ENCODE data around the gene LRGUK.

The LRGUK gene

DNA sequence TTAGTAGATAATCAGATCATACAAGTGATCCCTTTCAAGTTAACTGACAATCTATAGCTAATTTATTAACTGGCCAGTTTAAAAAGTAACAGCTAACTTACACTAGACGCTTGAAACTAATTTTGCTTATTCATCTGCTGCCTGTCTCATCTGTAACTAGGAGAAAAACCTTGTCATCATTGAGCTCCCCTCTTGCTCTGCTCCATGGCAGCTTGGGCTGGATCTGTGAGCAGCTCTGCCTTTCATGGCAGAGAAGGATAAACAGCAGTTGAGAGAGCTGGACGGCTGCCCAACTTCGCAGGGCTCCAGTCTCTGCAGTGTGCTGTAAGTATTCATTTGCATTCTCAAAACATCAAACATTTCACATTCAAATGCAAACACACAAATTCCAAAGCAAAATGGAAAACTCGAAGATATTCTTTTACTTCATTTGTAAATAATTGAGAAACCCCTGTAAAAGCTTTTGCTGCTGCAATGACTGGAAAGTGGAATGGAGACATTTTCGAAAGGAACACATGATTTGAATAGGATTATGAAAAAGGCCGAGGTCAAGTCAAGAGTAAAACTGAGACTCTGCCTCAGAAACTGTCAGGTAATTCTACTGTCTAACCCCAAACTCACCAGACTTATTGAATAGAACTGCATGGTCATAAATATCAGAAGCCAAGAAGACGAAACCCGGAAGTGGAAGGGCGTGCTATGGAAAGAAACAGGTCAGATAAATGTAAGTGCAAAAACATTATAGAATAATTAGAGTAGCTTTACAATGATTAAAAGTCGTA is 172.0 kb downstream of the LRGUK start:
- DNase-seq (ENCODE audit: extremely low read depth in 1 of 2, low read depth in 1 of 2), result no peak

GRCh38 chr7:134300988-134301387 is 173.8 kb downstream of the LRGUK start:
- no peak for DNase-seq (ENCODE audit: extremely low read depth in 1 of 2, low read depth in 1 of 2)

DNA sequence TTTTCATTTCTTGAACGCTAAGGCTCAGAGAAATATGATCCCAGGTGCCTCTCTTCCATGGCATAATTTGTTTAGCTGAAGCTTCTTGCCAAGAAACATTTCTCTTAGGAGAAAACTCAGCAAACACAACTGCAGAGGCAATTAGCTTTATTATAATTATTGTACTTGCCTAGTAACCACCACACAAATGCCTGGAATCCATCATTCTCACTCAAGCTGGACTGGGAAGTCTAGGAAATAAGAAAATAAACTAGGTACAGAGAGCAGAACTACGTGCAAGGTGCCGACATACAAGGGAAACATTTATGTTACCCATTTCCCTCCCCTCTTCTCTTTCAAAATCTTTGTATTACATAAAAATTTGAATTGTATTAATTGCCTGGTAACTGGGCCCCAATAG is 174.5 kb downstream of the LRGUK start:
- no peak for DNase-seq (ENCODE audit: extremely low read depth in 1 of 2, low read depth in 1 of 2)

- no peak for DNase-seq (ENCODE audit: extremely low read depth in 1 of 2, low read depth in 1 of 2)
Measured at GRCh38 chr7:134302120-134302519, 175.0 kb downstream of the LRGUK start.

DNA sequence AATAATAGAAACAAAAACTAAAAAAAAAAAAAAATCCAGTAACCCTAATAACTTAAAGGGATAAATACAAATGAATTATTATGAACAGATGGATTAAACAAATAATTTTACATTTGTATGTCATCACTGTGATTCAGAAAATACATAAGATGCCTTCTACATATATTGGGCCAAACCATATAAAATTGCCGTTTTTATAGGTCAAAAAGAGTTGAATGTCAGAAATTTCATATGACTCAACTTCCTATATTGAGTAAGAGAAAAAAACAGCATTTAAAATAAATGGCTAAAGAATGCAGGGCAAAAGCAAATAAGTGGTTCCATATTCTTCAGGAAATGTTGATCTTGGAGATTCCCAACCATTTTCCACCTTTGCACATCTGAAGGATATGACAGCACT is 180.2 kb downstream of the LRGUK start:
- no peak for DNase-seq (ENCODE audit: extremely low read depth in 1 of 2, low read depth in 1 of 2)

- no peak for DNase-seq (ENCODE audit: extremely low read depth in 1 of 2, low read depth in 1 of 2)
Measured at GRCh38 chr7:134308548-134308947, 181.4 kb downstream of the LRGUK start.

DNA sequence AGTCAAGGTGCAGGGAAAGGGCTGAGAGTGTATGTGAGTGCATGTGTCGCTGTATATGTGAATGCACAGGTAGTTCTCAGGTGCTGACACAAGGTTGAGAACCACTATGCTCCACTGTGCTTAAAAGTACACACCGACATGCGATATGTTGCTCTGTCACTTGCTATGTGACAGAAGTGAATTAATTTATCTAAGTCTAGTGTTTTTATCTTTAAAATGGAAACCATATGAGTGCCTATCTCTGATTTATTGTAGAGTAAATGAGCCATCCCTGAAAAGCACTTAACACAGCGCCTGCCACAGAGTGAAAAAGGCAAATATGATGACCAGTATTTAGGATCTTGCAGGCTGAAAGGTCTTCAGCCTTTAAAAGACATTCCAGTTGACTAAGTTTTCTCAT is 184.7 kb downstream of the LRGUK start:
- no peak for DNase-seq (ENCODE audit: extremely low read depth in 1 of 2, low read depth in 1 of 2)

- no peak for DNase-seq (ENCODE audit: extremely low read depth in 1 of 2, low read depth in 1 of 2)
Measured at GRCh38 chr7:134312717-134313116, 185.6 kb downstream of the LRGUK start.

- no peak for DNase-seq (ENCODE audit: extremely low read depth in 1 of 2, low read depth in 1 of 2)
Measured at GRCh38 chr7:134313543-134313942, 186.4 kb downstream of the LRGUK start.

Data from activated CD8-positive, alpha-beta memory T cell treated with anti-CD3 and anti-CD28 coated beads for 1 hour (primary cell).